ENCODE measurements around the gene DGKI. TPM values are rescaled to one million over a fixed set of nuclear protein-coding genes. Genes with fewer than 3 reads are reported as not detected.

The DGKI gene
- total and polyA plus RNA-seq, 2 of the 4 experiments (the other 2 are of a cell fraction): 3.9 to 15.8 TPM

GRCh38 chr7:137603043-137603442 lies 243.7 kb downstream of the DGKI start:
- H3K56ac ChIP-seq (ENCODE audit: extremely low read depth, insufficient read depth, low read length): no peak overlapping the region
- H4K5ac ChIP-seq (ENCODE audit: low read depth, low read length): no peak overlapping the region
- intact Hi-C loops (cut with micrococcal nuclease) (no loop called here), dilution Hi-C loops (cut with HindIII; ENCODE audit: low sequenced_read_pairs, unreplicated experiment) (loop anchor here (25.0 kb wide), 1 partner anchor 409 kb away; the partner anchor contains the start of gene CREB3L2), in situ Hi-C loops (cut with MboI; ENCODE audit: low sequenced_read_pairs) (loop anchor here (25.0 kb wide), 3 partner anchors 916 to 1491 kb away; no protein-coding TSS in a partner anchor)
- H3K14ac ChIP-seq (replicated peaks; ENCODE audit: low read depth, low read length): no peak overlapping the region
- H2BK5ac ChIP-seq (ENCODE audit: low read depth, low read length, poor library complexity, severe bottlenecking): no peak overlapping the region
- no peak overlapping the region for H3K9ac ChIP-seq (ENCODE audit: low read depth, low read length)
- no peaks in the 10 kb centered on the region for H3K4me1 ChIP-seq (ENCODE audit: control insufficient read depth, insufficient read depth, low read length)
- no peak overlapping the region for H4K8ac ChIP-seq (ENCODE audit: low read depth in 2 of 2, low read length in 2 of 2)
- no peaks in the 10 kb centered on the region for H3K36me3 ChIP-seq (ENCODE audit: control insufficient read depth, insufficient read depth, low read length)
- no CpG with 5 or more reads among the region's 2 CpGs for WGBS, 2 experiments (ENCODE audit: extremely low coverage in 2 of 2, insufficient read length in 1 of 2)
- BruUV-seq (replicated peaks): no TSS peak
- DNase-seq (no peak), ATAC-seq (ENCODE audit: low read depth) (no peak)
- no peak overlapping the region for H3K18ac ChIP-seq (ENCODE audit: low read depth, low read length)
- H2BK120ac ChIP-seq (ENCODE audit: low read depth, low read length): no peak overlapping the region
- POLR2A ChIA-PET (ENCODE audit: unreplicated experiment): no interaction called here
- H3K79me1 ChIP-seq (ENCODE audit: low read depth in 1 of 2, low read length in 2 of 2): no peaks in the 10 kb centered on the region
- H2BK15ac ChIP-seq (ENCODE audit: low read depth, low read length): no peak overlapping the region
- no peaks in the 10 kb centered on the region for H4K20me1 ChIP-seq (ENCODE audit: insufficient read depth, low read length)
- no peak overlapping the region for H3K23ac ChIP-seq (ENCODE audit: low read depth, low read length)
- no peak overlapping the region for H2AK9ac ChIP-seq (replicated peaks; ENCODE audit: low read depth, low read length, poor library complexity)
- no peak overlapping the region for H2BK20ac ChIP-seq (ENCODE audit: low read depth, low read length)
- no peaks in the 10 kb centered on the region for H3K9me3 ChIP-seq (ENCODE audit: control insufficient read depth, insufficient read depth, low read length)
- no peaks in the 10 kb centered on the region for H3K27me3 ChIP-seq (ENCODE audit: control insufficient read depth, insufficient read depth, low read length)
- no peak overlapping the region for H3K4me2 ChIP-seq (ENCODE audit: low read depth, low read length)
- H3K9me1 ChIP-seq (ENCODE audit: insufficient read depth, low read length): no peaks in the 10 kb centered on the region
- no peak overlapping the region for H3K27ac ChIP-seq (ENCODE audit: insufficient read depth, low read length)
- TF ChIP-seq CTCF (conservative IDR thresholded peaks at IDR 0.05; ENCODE audit: low read depth, low read length): no peak
- no peak for TF ChIP-seq POLR2A (IDR thresholded peaks at IDR 0.05; ENCODE audit: low read depth, low read length)
- no peak for TF ChIP-seq MAFK (IDR thresholded peaks at IDR 0.05; ENCODE audit: low read depth, low read length)
- no peak for TF ChIP-seq MAZ (IDR thresholded peaks at IDR 0.05; ENCODE audit: borderline replicate concordance, low read depth, low read length)
- TF ChIP-seq SMC3 (IDR thresholded peaks at IDR 0.05; ENCODE audit: low read depth, low read length): no peak
- H4K91ac ChIP-seq (ENCODE audit: insufficient read depth, low read depth, low read length): no peak overlapping the region
- H2AK5ac ChIP-seq (ENCODE audit: low read depth, low read length): no peak overlapping the region
- H3K4ac ChIP-seq (ENCODE audit: low read depth, low read length): no peak overlapping the region
- H2AFZ ChIP-seq (replicated peaks; ENCODE audit: low read length, poor library complexity): no peak overlapping the region
- CTCF ChIA-PET: interaction anchor here (0.6 kb wide), 3 partner anchors 21 to 1673 kb away, joined by 3 to 5 read pairs (median 4); no protein-coding TSS in a partner anchor
- no peak overlapping the region for H3K4me3 ChIP-seq (ENCODE audit: insufficient read depth, low read depth, low read length)
